GM18507 (cell line): Measurements from ENCODE around the gene SIVA1.

Experiments used
- DNase-seq: peaks from one replicate; pipeline ENCODE4 v3.0.0; 2011; ENCODE audit warnings: low read depth; ENCODE audit not compliant: insufficient read length; ENCODE audit errors: extremely low spot score
- FAIRE-seq: peaks from 2 replicates; lab custom pipeline; 2011; peaks lifted over from hg19 to GRCh38; lab: Jason Lieb, UNC

SIVA1 gene

GRCh38 chr14:104780513-104781030 is 27.6 kb downstream of the SIVA1 start:
- no peak for DNase-seq
- no peak for FAIRE-seq

- DNase-seq (no peak), FAIRE-seq (no peak)
Measured at GRCh38 chr14:104781271-104782077, 28.5 kb downstream of the SIVA1 start.

- no peak for DNase-seq
- no peak for FAIRE-seq
Measured at GRCh38 chr14:104782086-104782807, 29.3 kb downstream of the SIVA1 start.

- FAIRE-seq (no peak), DNase-seq (no peak)
Measured at GRCh38 chr14:104782808-104783139, 29.8 kb downstream of the SIVA1 start.

GRCh38 chr14:104783484-104784217 is 30.7 kb downstream of the SIVA1 start:
- DNase-seq (no peak), FAIRE-seq (no peak)

- FAIRE-seq (no peak), DNase-seq (no peak)
Measured at GRCh38 chr14:104784218-104784568, 31.2 kb downstream of the SIVA1 start.

- FAIRE-seq: no peak
- no peak for DNase-seq
Measured at GRCh38 chr14:104784846-104785707, 32.1 kb downstream of the SIVA1 start.

GRCh38 chr14:104785708-104786080 is 32.7 kb downstream of the SIVA1 start:
- no peak for FAIRE-seq
- no peak for DNase-seq

GRCh38 chr14:104786091-104786586 is 33.2 kb downstream of the SIVA1 start:
- FAIRE-seq (no peak), DNase-seq (no peak)

GRCh38 chr14:104786726-104787675 is 34.1 kb downstream of the SIVA1 start:
- DNase-seq (no peak), FAIRE-seq (no peak)

- DNase-seq (no peak), FAIRE-seq (no peak)
Measured at GRCh38 chr14:104787736-104788135, 34.8 kb downstream of the SIVA1 start.

GRCh38 chr14:104788161-104788818 is 35.3 kb downstream of the SIVA1 start:
- FAIRE-seq (no peak), DNase-seq (no peak)

- no peak for FAIRE-seq
- DNase-seq: no peak
Measured at GRCh38 chr14:104788873-104789663, 36.1 kb downstream of the SIVA1 start.

- FAIRE-seq (no peak), DNase-seq (no peak)
Measured at GRCh38 chr14:104789752-104790743, 37.1 kb downstream of the SIVA1 start.

GRCh38 chr14:104791425-104791824 is 38.5 kb downstream of the SIVA1 start:
- FAIRE-seq (no peak), DNase-seq (no peak)
